Measurements from ENCODE around the gene MYO18A. TPM values are rescaled to one million over a fixed set of nuclear protein-coding genes. Genes with fewer than 3 reads are reported as not detected.
"Not testable (repeated sequence)": the region's sequence is repeated elsewhere in the genome, so short reads cannot be mapped to it uniquely, and the experiment has no call there.

MYO18A gene
- total and polyA plus RNA-seq, 10 of the 15 experiments (the other 5 are each of a cell fraction or from before 2014, with no cell fraction given): 2.9 to 66.0 (median 24.5) TPM

GRCh38 chr17:29204068-29204804 is 24.0 kb upstream of the MYO18A start:
- POLR2A ChIA-PET; H3K4me2 ChIP-seq (ENCODE audit: control insufficient read depth, insufficient read depth); intact Hi-C loops (cut with micrococcal nuclease; ENCODE audit: unreplicated experiment); DNase-seq (ENCODE audit: low read depth, low spot score); BruUV-seq (replicated peaks); RAD21 ChIA-PET (ENCODE audit: unreplicated experiment); H3K4me3 ChIP-seq; H2AFZ ChIP-seq (ENCODE audit: control insufficient read depth, low read depth, low read length); H3K27me3 ChIP-seq (replicated peaks in 1 of 2; ENCODE audit: control insufficient read depth in 2 of 2, insufficient read depth in 2 of 2, low read length in 1 of 2); H4K20me1 ChIP-seq (ENCODE audit: control insufficient read depth, insufficient read depth); H3K27ac ChIP-seq (ENCODE audit: control insufficient read depth, insufficient read depth); H3K4me1 ChIP-seq (ENCODE audit: control insufficient read depth, insufficient read depth, low read length); in situ Hi-C loops (cut with MboI); H3K79me2 ChIP-seq (ENCODE audit: control insufficient read depth, insufficient read depth, low read length); H3K9me3 ChIP-seq (replicated peaks; ENCODE audit: control insufficient read depth, insufficient read depth, low read length); H3K36me3 ChIP-seq (ENCODE audit: control insufficient read depth in 2 of 2, insufficient read depth in 2 of 2, low read length in 1 of 2); FAIRE-seq; H3K9ac ChIP-seq (ENCODE audit: control insufficient read depth, insufficient read depth, low read length): not testable (repeated sequence)
- ChIA-PET SMC1A (ENCODE audit: uncharacterized antibody, unreplicated experiment) (interaction anchor here (1.5 kb wide), 1 partner anchor 15 kb away, joined by 3 read pairs; no protein-coding TSS in a partner anchor), CTCF (interaction anchor here (0.6 to 2.5 kb wide), 4 partner anchors 8 to 531 kb away, joined by 3 to 7 read pairs (median 4); no protein-coding TSS in a partner anchor)
- ATAC-seq: peak; percentile 44; the same call in 2 of the 3 replicates
- WGBS (ENCODE audit: insufficient coverage, insufficient replicate concordance, low lambda C conversion rate, missing lambda C conversion rate): 64% methylated on average over 16 of the region's 16 CpGs

GRCh38 chr17:29197516-29198272 is 17.5 kb upstream of the MYO18A start:
- ChIA-PET SMC1A (ENCODE audit: uncharacterized antibody, unreplicated experiment) (interaction anchor here (1.2 kb wide), 1 partner anchor 49 kb away, joined by 5 read pairs; no protein-coding TSS in a partner anchor), RAD21 (ENCODE audit: unreplicated experiment) (interaction anchor here (1.3 kb wide), 1 partner anchor 49 kb away, joined by 3 read pairs; no protein-coding TSS in a partner anchor), CTCF (interaction anchor here (0.6 to 3.2 kb wide), 8 partner anchors 17 to 86 kb away, joined by 3 to 18 read pairs (median 6); partner anchors contain the start of gene MYO18A), POLR2A (interaction anchor here (0.5 kb wide), 1 partner anchor 16 kb away, joined by 3 read pairs; no protein-coding TSS in a partner anchor)
- Histone ChIP-seq H3K36me3 (ENCODE audit: control insufficient read depth in 2 of 2, insufficient read depth in 2 of 2, low read length in 1 of 2) (no peaks in the 10 kb centered on the region), H4K20me1 (ENCODE audit: control insufficient read depth, insufficient read depth) (no peaks in the 10 kb centered on the region), H2AFZ (ENCODE audit: control insufficient read depth, low read depth, low read length) (no peak overlapping the region), H3K27ac (ENCODE audit: control insufficient read depth, insufficient read depth) (no peak overlapping the region), H3K79me2 (ENCODE audit: control insufficient read depth, insufficient read depth, low read length) (no peaks in the 10 kb centered on the region), H3K9ac (ENCODE audit: control insufficient read depth, insufficient read depth, low read length) (no peak overlapping the region), H3K27me3 (replicated peaks in 1 of 2; ENCODE audit: control insufficient read depth in 2 of 2, insufficient read depth in 2 of 2, low read length in 1 of 2) (no peaks in the 10 kb centered on the region), H3K4me3 (no peak overlapping the region), H3K4me2 (ENCODE audit: control insufficient read depth, insufficient read depth) (no peak overlapping the region), H3K9me3 (replicated peaks; ENCODE audit: control insufficient read depth, insufficient read depth, low read length) (no peaks in the 10 kb centered on the region), H3K4me1 (ENCODE audit: control insufficient read depth, insufficient read depth, low read length) (peaks cover 15% of the 10 kb centered on the region)
- WGBS (ENCODE audit: insufficient coverage, insufficient replicate concordance, low lambda C conversion rate, missing lambda C conversion rate): 56% methylated on average over 16 of the region's 16 CpGs
- FAIRE-seq (no peak), DNase-seq (ENCODE audit: low read depth, low spot score) (no peak), ATAC-seq (no peak)
- in situ Hi-C loops (cut with MboI) (no loop called here), intact Hi-C loops (cut with micrococcal nuclease; ENCODE audit: unreplicated experiment) (no loop called here)
- TF ChIP-seq, protein P1, sequence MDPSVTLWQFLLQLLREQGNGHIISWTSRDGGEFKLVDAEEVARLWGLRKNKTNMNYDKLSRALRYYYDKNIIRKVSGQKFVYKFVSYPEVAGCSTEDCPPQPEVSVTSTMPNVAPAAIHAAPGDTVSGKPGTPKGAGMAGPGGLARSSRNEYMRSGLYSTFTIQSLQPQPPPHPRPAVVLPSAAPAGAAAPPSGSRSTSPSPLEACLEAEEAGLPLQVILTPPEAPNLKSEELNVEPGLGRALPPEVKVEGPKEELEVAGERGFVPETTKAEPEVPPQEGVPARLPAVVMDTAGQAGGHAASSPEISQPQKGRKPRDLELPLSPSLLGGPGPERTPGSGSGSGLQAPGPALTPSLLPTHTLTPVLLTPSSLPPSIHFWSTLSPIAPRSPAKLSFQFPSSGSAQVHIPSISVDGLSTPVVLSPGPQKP (IDR thresholded peaks at IDR 0.05; ENCODE audit: low read depth, low read length): no peak
- TF ChIP-seq SP1 (IDR thresholded peaks at IDR 0.05; ENCODE audit: low read depth, low read length) (no peak), BCL11A (IDR thresholded peaks at IDR 0.05; ENCODE audit: low read depth, low read length) (no peak), IRF3 (IDR thresholded peaks at IDR 0.05) (no peak), EGR1 (IDR thresholded peaks at IDR 0.05; ENCODE audit: borderline replicate concordance in 1 of 2, low read depth in 2 of 2, low read length in 2 of 2) (no peak), EZH2 (IDR thresholded peaks at IDR 0.05; ENCODE audit: borderline replicate concordance, control insufficient read depth, low read depth, low read length) (no peak), ZBED1 (IDR thresholded peaks at IDR 0.05; ENCODE audit: borderline replicate concordance) (no peak), EP300 (IDR thresholded peaks at IDR 0.05; ENCODE audit: borderline replicate concordance in 1 of 2, control insufficient read depth in 1 of 2, low read depth in 2 of 2, low read length in 2 of 2) (no peak)
- BruUV-seq (replicated peaks): no TSS peak

All from GM12878 (cell line).